ENCODE data around the gene HNRNPL. TPM values are rescaled to one million over a fixed set of nuclear protein-coding genes. Genes with fewer than 3 reads are reported as not detected.
"Not testable (repeated sequence)": the region's sequence is repeated elsewhere in the genome, so short reads cannot be mapped to it uniquely, and the experiment has no call there.

The HNRNPL gene
- total RNA-seq, 1 experiment from 2014 or later = 642 TPM

DNA sequence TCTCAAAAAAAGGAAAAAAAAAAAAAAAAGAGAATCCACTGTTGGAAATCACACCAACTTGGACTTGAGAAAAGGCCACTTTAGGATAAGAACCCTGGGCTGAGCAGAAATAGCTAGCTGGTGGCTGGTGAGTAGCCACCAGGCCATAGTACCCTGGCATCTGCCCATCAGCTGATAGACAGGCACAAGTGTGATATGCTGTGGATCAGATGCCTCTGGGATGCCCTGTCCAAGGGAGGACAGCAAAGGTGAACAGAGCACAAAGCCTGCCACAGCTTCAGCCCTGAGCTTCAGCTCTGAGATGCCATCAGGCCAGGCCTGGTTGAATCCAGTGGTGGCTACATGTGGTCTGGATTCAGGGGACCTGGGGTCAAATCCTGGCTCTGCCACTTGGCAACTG is 40.9 kb upstream of the HNRNPL start:
- Histone ChIP-seq H3K36me3 (ENCODE audit: insufficient read depth, low read length, poor library complexity, severe bottlenecking) (no peaks in the 10 kb centered on the region), H3K4me3 (ENCODE audit: low read depth, low read length, poor library complexity, severe bottlenecking) (no peak overlapping the region), H3K4me1 (ENCODE audit: insufficient read depth, low read length, poor library complexity, severe bottlenecking) (no peaks in the 10 kb centered on the region), H3K9me3 (ENCODE audit: low read depth, low read length, poor library complexity, severe bottlenecking) (no peaks in the 10 kb centered on the region), H3K27ac (ENCODE audit: low read depth, low read length, poor library complexity, severe bottlenecking) (no peak overlapping the region), H3K27me3 (replicated peaks; ENCODE audit: insufficient read depth, low read depth, low read length, poor library complexity) (no peaks in the 10 kb centered on the region)
- intact Hi-C loops (cut with micrococcal nuclease; ENCODE audit: unreplicated experiment) = no loop called here
- DNase-seq (ENCODE audit: low spot score) = no peak
- ChIA-PET CTCF (no interaction called here), POLR2A (ENCODE audit: low non-redundant PET) (no interaction called here)
- TF ChIP-seq CTCF (conservative IDR thresholded peaks at IDR 0.05; ENCODE audit: low read depth, low read length) (no peak), EZH2 (IDR thresholded peaks at IDR 0.05; ENCODE audit: borderline replicate concordance, low read depth, low read length, poor library complexity, severe bottlenecking) (no peak)
- BruUV-seq (replicated peaks) = no TSS peak

DNA sequence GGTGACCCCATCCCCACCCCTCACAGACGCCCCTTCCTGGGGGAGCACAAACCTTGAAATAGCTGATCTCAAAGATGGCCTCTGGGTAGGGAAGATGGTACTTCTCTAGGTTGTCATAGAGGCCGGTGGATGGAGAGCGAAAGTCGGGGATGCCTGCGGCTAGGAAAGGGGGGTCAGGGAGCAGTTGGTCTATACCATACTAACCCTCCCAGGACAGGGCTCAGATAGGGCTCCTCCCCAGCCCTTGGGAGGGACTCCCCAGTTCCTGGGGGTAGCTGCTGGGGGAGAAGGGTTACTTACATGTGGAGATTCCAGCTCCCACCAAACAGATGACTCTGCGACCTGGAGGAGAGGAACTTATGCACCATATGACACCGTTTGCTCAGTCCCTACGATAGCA is 40.0 kb upstream of the HNRNPL start:
- CTCF ChIA-PET = no interaction called here

GRCh38 chr19:38888876-38889275 is 39.1 kb upstream of the HNRNPL start:
- intact Hi-C loops (cut with micrococcal nuclease; ENCODE audit: unreplicated experiment) = no loop called here
- Histone ChIP-seq H3K4me1 (ENCODE audit: insufficient read depth, low read length, poor library complexity, severe bottlenecking) (no peaks in the 10 kb centered on the region), H3K27me3 (replicated peaks; ENCODE audit: insufficient read depth, low read depth, low read length, poor library complexity) (no peaks in the 10 kb centered on the region), H3K27ac (ENCODE audit: low read depth, low read length, poor library complexity, severe bottlenecking) (no peak overlapping the region), H3K4me3 (ENCODE audit: low read depth, low read length, poor library complexity, severe bottlenecking) (no peak overlapping the region), H3K9me3 (ENCODE audit: low read depth, low read length, poor library complexity, severe bottlenecking) (no peaks in the 10 kb centered on the region), H3K36me3 (ENCODE audit: insufficient read depth, low read length, poor library complexity, severe bottlenecking) (no peaks in the 10 kb centered on the region)
- ChIA-PET POLR2A (ENCODE audit: low non-redundant PET) (no interaction called here), CTCF (interaction anchor here (1.5 kb wide), 1 partner anchor 11 kb away, joined by 7 read pairs; the partner anchor contains the start of gene NFKBIB)
- no TSS peak for BruUV-seq (replicated peaks)
- TF ChIP-seq EZH2 (IDR thresholded peaks at IDR 0.05; ENCODE audit: borderline replicate concordance, low read depth, low read length, poor library complexity, severe bottlenecking) (no peak), CTCF (conservative IDR thresholded peaks at IDR 0.05; ENCODE audit: low read depth, low read length) (no peak)
- no peak for DNase-seq (ENCODE audit: low spot score)

More for the DNA sequence above, 40.0 kb upstream of the HNRNPL start:
- intact Hi-C loops (cut with micrococcal nuclease; ENCODE audit: unreplicated experiment) = no loop called here
- no peak for TF ChIP-seq CTCF (conservative IDR thresholded peaks at IDR 0.05; ENCODE audit: low read depth, low read length)
- no peak for TF ChIP-seq EZH2 (IDR thresholded peaks at IDR 0.05; ENCODE audit: borderline replicate concordance, low read depth, low read length, poor library complexity, severe bottlenecking)
- Histone ChIP-seq H3K36me3 (ENCODE audit: insufficient read depth, low read length, poor library complexity, severe bottlenecking) (no peaks in the 10 kb centered on the region), H3K4me3 (ENCODE audit: low read depth, low read length, poor library complexity, severe bottlenecking) (no peak overlapping the region), H3K9me3 (ENCODE audit: low read depth, low read length, poor library complexity, severe bottlenecking) (no peaks in the 10 kb centered on the region), H3K4me1 (ENCODE audit: insufficient read depth, low read length, poor library complexity, severe bottlenecking) (no peaks in the 10 kb centered on the region), H3K27ac (ENCODE audit: low read depth, low read length, poor library complexity, severe bottlenecking) (no peak overlapping the region), H3K27me3 (replicated peaks; ENCODE audit: insufficient read depth, low read depth, low read length, poor library complexity) (no peaks in the 10 kb centered on the region)
- POLR2A ChIA-PET (ENCODE audit: low non-redundant PET) = no interaction called here
- no peak for DNase-seq (ENCODE audit: low spot score)
- BruUV-seq (replicated peaks) = no TSS peak

DNA sequence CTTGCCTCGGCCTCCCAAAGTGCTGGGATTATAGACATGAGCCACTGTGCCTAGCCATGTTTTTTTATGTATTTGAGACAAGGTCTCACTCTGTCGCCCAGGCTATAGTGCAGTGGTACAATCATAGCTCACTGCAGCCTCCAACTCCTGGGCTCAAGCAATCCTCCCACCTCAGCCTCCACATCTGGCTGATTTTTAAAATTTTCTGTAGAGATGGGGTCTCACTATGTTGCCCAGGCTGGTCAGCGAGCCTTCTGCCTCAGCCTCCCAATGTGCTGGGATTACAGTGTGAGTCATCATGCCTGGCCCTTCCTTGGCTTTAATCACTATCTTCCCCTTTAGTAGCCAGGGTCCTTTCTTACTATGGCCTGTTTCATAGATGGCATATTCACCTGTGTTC is 34.9 kb upstream of the HNRNPL start:
- H3K4me3 ChIP-seq (ENCODE audit: low read depth, low read length, poor library complexity, severe bottlenecking); H3K4me1 ChIP-seq (ENCODE audit: insufficient read depth, low read length, poor library complexity, severe bottlenecking); H3K27ac ChIP-seq (ENCODE audit: low read depth, low read length, poor library complexity, severe bottlenecking); CTCF ChIA-PET; POLR2A ChIA-PET (ENCODE audit: low non-redundant PET); H3K27me3 ChIP-seq (replicated peaks; ENCODE audit: insufficient read depth, low read depth, low read length, poor library complexity); BruUV-seq (replicated peaks); intact Hi-C loops (cut with micrococcal nuclease; ENCODE audit: unreplicated experiment); H3K36me3 ChIP-seq (ENCODE audit: insufficient read depth, low read length, poor library complexity, severe bottlenecking); DNase-seq (ENCODE audit: low spot score); H3K9me3 ChIP-seq (ENCODE audit: low read depth, low read length, poor library complexity, severe bottlenecking): not testable (repeated sequence)

Measured in A673 (cell line).